IPS DF 6.9 (cell line): ENCODE data around the gene B4GALT7.

ENCODE experiments used
- DNase-seq: peaks from one replicate; pipeline ENCODE4 v3.0.0-alpha.2; 2013; ENCODE audit warnings: low read depth, low spot score
- H3K27ac ChIP-seq: one replicate; pipeline ENCODE4 v1.5.1; 2013; ENCODE audit warnings: low read length, control low read depth
- H3K27me3 ChIP-seq: 2 replicates; pipeline ENCODE4 v1.6.1; 2013; ENCODE audit warnings: mild to moderate bottlenecking, low read length; ENCODE audit not compliant: control insufficient read depth, insufficient read depth
- H3K36me3 ChIP-seq: 2 replicates; pipeline ENCODE4 v1.6.1; 2013; ENCODE audit warnings: low read length; ENCODE audit not compliant: control insufficient read depth, insufficient read depth
- H3K4me1 ChIP-seq: 2 replicates; pipeline ENCODE4 v1.6.1; 2013; ENCODE audit warnings: low read length; ENCODE audit not compliant: control insufficient read depth, insufficient read depth
- H3K4me3 ChIP-seq: 2 replicates; pipeline ENCODE4 v1.5.1; 2013; ENCODE audit warnings: mild to moderate bottlenecking, low read length
- H3K9me3 ChIP-seq: 2 replicates; pipeline ENCODE4 v1.6.1; 2013; ENCODE audit warnings: low read length, inconsistent platforms; ENCODE audit not compliant: control insufficient read depth, insufficient read depth
- WGBS: extraction: QIAGEN DNeasy Blood & Tissue Kit; methylation state at CpG from one replicate; pipeline ENCODE4 v1.1.7; 2013; ENCODE audit warnings: mixed read lengths, missing lambda C conversion rate; ENCODE audit not compliant: insufficient read length, insufficient coverage; 5-methylcytosine and 5-hydroxymethylcytosine counted together

The B4GALT7 gene

GRCh38 chr5:177593511-177593910, 6.4 kb upstream of the B4GALT7 start:
- Histone ChIP-seq H3K36me3 (peaks cover 31% of the 10 kb centered on the region), H3K4me3 (no peak overlapping the region), H3K27me3 (no peaks in the 10 kb centered on the region), H3K4me1 (no peaks in the 10 kb centered on the region), H3K27ac (no peak overlapping the region), H3K9me3 (no peaks in the 10 kb centered on the region)
- no CpG with 5 or more reads among the region's 3 CpGs for WGBS
- DNase-seq: no peak

GRCh38 chr5:177594071-177594470, 5.9 kb upstream of the B4GALT7 start:
- no CpG with 5 or more reads among the region's 8 CpGs for WGBS
- no peak overlapping the region for H3K27ac ChIP-seq
- H3K36me3 ChIP-seq: peaks cover 31% of the 10 kb centered on the region

GRCh38 chr5:177595026-177595585, 4.8 kb upstream of the B4GALT7 start:
- Histone ChIP-seq H3K9me3 (no peaks in the 10 kb centered on the region), H3K27ac (no peak overlapping the region), H3K4me1 (no peaks in the 10 kb centered on the region), H3K27me3 (no peaks in the 10 kb centered on the region), H3K36me3 (peaks cover 31% of the 10 kb centered on the region), H3K4me3 (no peak overlapping the region)
- DNase-seq: no peak
- WGBS: no CpG with 5 or more reads among the region's 8 CpGs

More at GRCh38 chr5:177594071-177594470, 5.9 kb upstream of the B4GALT7 start:
- DNase-seq: no peak
- H3K27me3 ChIP-seq: no peaks in the 10 kb centered on the region
- no peaks in the 10 kb centered on the region for H3K4me1 ChIP-seq
- H3K4me3 ChIP-seq: no peak overlapping the region
- no peaks in the 10 kb centered on the region for H3K9me3 ChIP-seq

GRCh38 chr5:177595991-177596774, 3.7 kb upstream of the B4GALT7 start:
- H3K4me1 ChIP-seq: no peaks in the 10 kb centered on the region
- H3K9me3 ChIP-seq: no peaks in the 10 kb centered on the region
- WGBS: no CpG with 5 or more reads among the region's 2 CpGs
- DNase-seq: no peak
- peaks cover 31% of the 10 kb centered on the region for H3K36me3 ChIP-seq
- H3K4me3 ChIP-seq: no peak overlapping the region
- H3K27me3 ChIP-seq: no peaks in the 10 kb centered on the region
- H3K27ac ChIP-seq: no peak overlapping the region

- no CpG with 5 or more reads among the region's 2 CpGs for WGBS
- DNase-seq: no peak
- Histone ChIP-seq H3K27ac (no peak overlapping the region), H3K9me3 (no peaks in the 10 kb centered on the region), H3K4me1 (no peaks in the 10 kb centered on the region), H3K36me3 (peaks cover 31% of the 10 kb centered on the region), H3K27me3 (no peaks in the 10 kb centered on the region), H3K4me3 (no peak overlapping the region)
Measured at GRCh38 chr5:177596775-177597238, 3.1 kb upstream of the B4GALT7 start.

- Histone ChIP-seq H3K27me3 (no peaks in the 10 kb centered on the region), H3K36me3 (peaks cover 28% of the 10 kb centered on the region), H3K27ac (no peak overlapping the region), H3K4me1 (no peaks in the 10 kb centered on the region), H3K9me3 (no peaks in the 10 kb centered on the region), H3K4me3 (no peak overlapping the region)
- no CpG with 5 or more reads among the region's 5 CpGs for WGBS
- no peak for DNase-seq
Measured at GRCh38 chr5:177598477-177598876, 1.5 kb upstream of the B4GALT7 start.

- DNase-seq: no peak
- WGBS: no CpG with 5 or more reads among the region's 16 CpGs
Measured at GRCh38 chr5:177600508-177601018, 631 bp downstream of the B4GALT7 start.

GRCh38 chr5:177601126-177601525, 1.2 kb downstream of the B4GALT7 start:
- no peak overlapping the region for H3K27ac ChIP-seq
- no peaks in the 10 kb centered on the region for H3K27me3 ChIP-seq
- H3K9me3 ChIP-seq: no peaks in the 10 kb centered on the region
- no peak overlapping the region for H3K4me3 ChIP-seq
- H3K4me1 ChIP-seq: no peaks in the 10 kb centered on the region
- H3K36me3 ChIP-seq: peaks cover 6% of the 10 kb centered on the region; the same call in 1 of the 2 replicates
- WGBS: no CpG with 5 or more reads among the region's 11 CpGs
- DNase-seq: no peak

More at GRCh38 chr5:177600508-177601018, 631 bp downstream of the B4GALT7 start:
- peak overlapping the region; percentile 89; the same call in 1 of the 2 replicates for H3K4me3 ChIP-seq
- no peaks in the 10 kb centered on the region for H3K4me1 ChIP-seq
- H3K27ac ChIP-seq: no peak overlapping the region
- no peaks in the 10 kb centered on the region for H3K27me3 ChIP-seq
- peaks cover 10% of the 10 kb centered on the region; the same call in 1 of the 2 replicates for H3K36me3 ChIP-seq
- no peaks in the 10 kb centered on the region for H3K9me3 ChIP-seq

GRCh38 chr5:177601577-177602457, 1.9 kb downstream of the B4GALT7 start:
- WGBS: no CpG with 5 or more reads among the region's 13 CpGs
- no peak for DNase-seq
- Histone ChIP-seq H3K27me3 (no peaks in the 10 kb centered on the region), H3K27ac (no peak overlapping the region), H3K9me3 (no peaks in the 10 kb centered on the region), H3K4me3 (no peak overlapping the region), H3K36me3 (no peaks in the 10 kb centered on the region), H3K4me1 (no peaks in the 10 kb centered on the region)

- no CpG with 5 or more reads among the region's 4 CpGs for WGBS
- Histone ChIP-seq H3K27me3 (no peaks in the 10 kb centered on the region), H3K9me3 (no peaks in the 10 kb centered on the region), H3K27ac (no peak overlapping the region), H3K4me1 (peaks cover 3% of the 10 kb centered on the region), H3K4me3 (no peak overlapping the region), H3K36me3 (no peaks in the 10 kb centered on the region)
- DNase-seq: no peak
Measured at GRCh38 chr5:177602458-177602830, 2.5 kb downstream of the B4GALT7 start.
